GM12878 (cell line): ENCODE results near the gene RFFL. TPM values are rescaled to one million over a fixed set of nuclear protein-coding genes. Genes with fewer than 3 reads are reported as not detected.

ENCODE experiments used
- ATF7 ChIP-seq: fragments of 450-650 bp; IDR thresholded peaks from 2 replicates; pipeline ENCODE4 v1.6.1; 2016; ENCODE audit warnings: low read depth, mild to moderate bottlenecking
- BCL11A ChIP-seq: IDR thresholded peaks from 2 replicates; pipeline ENCODE4 v1.6.1; 2011; ENCODE audit warnings: low read depth, low read length
- BCL3 ChIP-seq: IDR thresholded peaks from 2 replicates; pipeline ENCODE4 v1.6.1; 2011; ENCODE audit warnings: borderline replicate concordance, low read depth, mild to moderate bottlenecking, moderate library complexity, low read length; ENCODE audit not compliant: insufficient read depth, poor library complexity, severe bottlenecking
- BMI1 ChIP-seq: fragments of 450-650 bp; IDR thresholded peaks from 2 replicates; pipeline ENCODE4 v1.6.1; 2016; ENCODE audit warnings: mild to moderate bottlenecking, moderate library complexity, borderline replicate concordance
- CHD1 ChIP-seq: IDR thresholded peaks from 2 replicates; pipeline ENCODE4 v1.6.1; 2012; ENCODE audit warnings: low read depth, low read length, improper control_type of control experiment
- EED ChIP-seq: sonication (generic); IDR thresholded peaks from 2 replicates; pipeline ENCODE4 v1.6.1; 2016; ENCODE audit warnings: antibody characterized with exemption, low read depth
- ETV6 ChIP-seq, 2 experiments: fragments of 450-650 bp in 1 of 2; IDR thresholded peaks in 1 of 2; conservative IDR thresholded peaks in 1 of 2; 2 replicates each; pipeline ENCODE4 v1.6.1; 2014; ENCODE audit warnings: antibody characterized with exemption in 1 of 2, borderline replicate concordance in 1 of 2, low read depth in 1 of 2, mild to moderate bottlenecking in 1 of 2, moderate library complexity in 1 of 2
- GABPA ChIP-seq: IDR thresholded peaks from 2 replicates; pipeline ENCODE4 v1.6.1; 2014; ENCODE audit warnings: antibody characterized with exemption, low read depth, mild to moderate bottlenecking, inconsistent platforms
- HCFC1 ChIP-seq: fragments of 150-350 bp; IDR thresholded peaks from 2 replicates; pipeline ENCODE4 v1.6.1; 2014; ENCODE audit warnings: low read length
- IKZF2 ChIP-seq, 2 experiments: fragments of 450-650 bp; IDR thresholded peaks; 2 replicates each; pipeline ENCODE4 v1.6.1; 2017; ENCODE audit warnings: mild to moderate bottlenecking in 2 of 2, moderate library complexity in 2 of 2
- IRF4 ChIP-seq: IDR thresholded peaks from 2 replicates; pipeline ENCODE4 v1.6.1; 2011; ENCODE audit warnings: low read depth, low read length
- MEF2A ChIP-seq: IDR thresholded peaks from 2 replicates; pipeline ENCODE4 v1.6.1; 2011; ENCODE audit warnings: low read depth, mild to moderate bottlenecking, low read length, moderate library complexity; ENCODE audit not compliant: insufficient read depth
- NFXL1 ChIP-seq: fragments of 450-650 bp; IDR thresholded peaks from 2 replicates; pipeline ENCODE4 v1.6.1; 2017; ENCODE audit warnings: antibody characterized with exemption, mild to moderate bottlenecking, borderline replicate concordance
- NR2C1 ChIP-seq: fragments of 450-650 bp; IDR thresholded peaks from 2 replicates; pipeline ENCODE4 v1.6.1; 2017; ENCODE audit warnings: antibody characterized with exemption, mild to moderate bottlenecking, moderate library complexity
- NR2C2 ChIP-seq: IDR thresholded peaks from 2 replicates; pipeline ENCODE4 v1.6.1; 2011; ENCODE audit warnings: borderline replicate concordance, low read depth; ENCODE audit not compliant: control insufficient read depth, insufficient read length
- PML ChIP-seq: IDR thresholded peaks from 2 replicates; pipeline ENCODE4 v1.6.1; 2012; ENCODE audit warnings: low read length, inconsistent platforms
- POLR2AphosphoS2 ChIP-seq: IDR thresholded peaks from 2 replicates; pipeline ENCODE4 v1.6.1; 2011; ENCODE audit warnings: low read depth, mild to moderate bottlenecking, low read length, improper control_type of control experiment, moderate library complexity
- POLR2AphosphoS5 ChIP-seq: IDR thresholded peaks from 2 replicates; pipeline ENCODE4 v1.6.1; 2011; ENCODE audit warnings: mild to moderate bottlenecking, low read length, inconsistent platforms
- RBBP5 ChIP-seq: fragments of 200-600 bp; sonication (generic); conservative IDR thresholded peaks from 2 replicates; pipeline ENCODE4 v1.6.1; 2016
- RELB ChIP-seq: fragments of 450-650 bp; IDR thresholded peaks from 2 replicates; pipeline ENCODE4 v1.6.1; 2017; ENCODE audit warnings: low read depth, mild to moderate bottlenecking, moderate library complexity
- SIN3A ChIP-seq: IDR thresholded peaks from 2 replicates; pipeline ENCODE4 v1.6.1; 2012; ENCODE audit warnings: low read depth, low read length, improper control_type of control experiment
- SMAD5 ChIP-seq: IDR thresholded peaks from 2 replicates; pipeline ENCODE4 v1.6.1; 2016; ENCODE audit warnings: antibody characterized with exemption, low read depth
- SMARCA5 ChIP-seq: fragments of 450-650 bp; IDR thresholded peaks from 2 replicates; pipeline ENCODE4 v1.6.1; 2017; ENCODE audit warnings: mild to moderate bottlenecking
- SREBF1 ChIP-seq: IDR thresholded peaks from 2 replicates; pipeline ENCODE4 v1.6.1; 2012; ENCODE audit warnings: mild to moderate bottlenecking, low read length
- STAT1 ChIP-seq: fragments of 450-650 bp; conservative IDR thresholded peaks from 2 replicates; pipeline ENCODE4 v1.6.1; 2014; ENCODE audit warnings: antibody characterized with exemption, mild to moderate bottlenecking
- STAT3 ChIP-seq: IDR thresholded peaks from 2 replicates; pipeline ENCODE4 v1.6.1; 2011; ENCODE audit warnings: low read depth, low read length, improper control_type of control experiment
- TCF12 ChIP-seq: IDR thresholded peaks from 2 replicates; pipeline ENCODE4 v1.6.1; 2011; ENCODE audit warnings: low read depth, mild to moderate bottlenecking, low read length
- TCF7 ChIP-seq: IDR thresholded peaks from 2 replicates; pipeline ENCODE4 v1.6.1; 2014; ENCODE audit warnings: antibody characterized with exemption, borderline replicate concordance
- ZBTB33 ChIP-seq: fragments of 450-650 bp; IDR thresholded peaks from 2 replicates; pipeline ENCODE4 v1.6.1; 2017; ENCODE audit warnings: mild to moderate bottlenecking
- ZNF217 ChIP-seq: fragments of 450-650 bp; IDR thresholded peaks from 2 replicates; pipeline ENCODE4 v1.6.1; 2017; ENCODE audit warnings: antibody characterized with exemption, mild to moderate bottlenecking
- ZNF274 ChIP-seq: IDR thresholded peaks from one replicate; pipeline ENCODE4 v1.8.0; 2011; ENCODE audit not compliant: insufficient read length, insufficient read depth
- ZSCAN29 ChIP-seq: fragments of 450-650 bp; IDR thresholded peaks from 2 replicates; pipeline ENCODE4 v1.6.1; 2017; ENCODE audit warnings: mild to moderate bottlenecking, moderate library complexity
- polyA plus RNA-seq, 11 experiments: library from polyadenylated mRNA; depleted of rRNA in 4 of 11; unstranded in 6 of 11; stranded (reverse) in 5 of 11; fragments of >200 nt; fragmentation: Nextera tagmentation in 4 of 11; fragmentation: Illumina TruSeq in 1 of 11; extraction: Ambion mirVana in 4 of 11; extraction: Trizol in 1 of 11; gene quantifications; 1 replicate in 1 of 11; 2 replicates in 10 of 11; pipeline versions ENCODE4 v1.2.1 to v1.2.3, GENCODE V29; 2011 to 2016; ENCODE audit warnings: inconsistent platforms in 2 of 11, missing spikeins in 2 of 11, low read depth in 1 of 11
- total RNA-seq, 4 experiments: library from RNA; depleted of rRNA in 3 of 4; stranded (reverse); fragments of >200 nt in 3 of 4; fragmentation: Illumina TruSeq in 1 of 4; extraction: Trizol in 1 of 4; gene quantifications; 2 replicates each; pipeline versions ENCODE4 v1.2.1 to v1.2.3, GENCODE V29; 2013 to 2021

RFFL gene
- total and polyA plus RNA-seq, 10 of the 15 experiments (the other 5 are each of a cell fraction or from before 2014, with no cell fraction given) = 4.7 to 56.1 (median 26.9) TPM

GRCh38 chr17:35069311-35069710, 5.8 kb upstream of the RFFL start (continued):
- TF ChIP-seq BMI1 (no peak), NR2C1 (no peak), MEF2A (no peak), ATF7 (0 out of 2 replicates have a peak, but pooled peaks have one; percentile 25), GABPA (no peak), TCF7 (no peak), SREBF1 (no peak), RELB (0 out of 2 replicates have a peak, but pooled peaks have one; percentile 15), BCL11A (no peak), EED (no peak), ETV6 (conservative IDR thresholded peaks at IDR 0.05 in 1 of 2, IDR thresholded peaks at IDR 0.05 in 1 of 2; ENCODE audit: borderline replicate concordance in 1 of 2, low read depth in 1 of 2) (no peak), ZNF217 (peak; percentile 47; the same call in 1 of the 2 replicates), STAT1 (no peak), IKZF2 (IDR thresholded peaks at IDR 0.05) (0 out of 4 replicates have a peak, but pooled peaks have one; percentile 18 to 38), POLR2AphosphoS5 (no peak), ZBTB33 (no peak), HCFC1 (no peak), BCL3 (no peak), STAT3 (no peak), PML (no peak), RBBP5 (no peak), NFXL1 (no peak), SMAD5 (no peak), TCF12 (no peak), SMARCA5 (peak; percentile 73; the same call in 1 of the 2 replicates), IRF4 (no peak), NR2C2 (no peak), ZNF274 (no peak), SIN3A (no peak), CHD1 (no peak), POLR2AphosphoS2 (no peak), ZSCAN29 (no peak)
